Camera-type eye (tissue), 1 donor: ENCODE data around the gene MKRN2. TPM values are rescaled to one million over a fixed set of nuclear protein-coding genes. Genes with fewer than 3 reads are reported as not detected.

Experiments used
- total RNA-seq: library from RNA; depleted of rRNA; stranded (reverse); fragments of >200 nt; gene quantifications from one replicate; pipeline ENCODE4 v1.2.3, GENCODE V29; 2014

The MKRN2 gene, protein sequence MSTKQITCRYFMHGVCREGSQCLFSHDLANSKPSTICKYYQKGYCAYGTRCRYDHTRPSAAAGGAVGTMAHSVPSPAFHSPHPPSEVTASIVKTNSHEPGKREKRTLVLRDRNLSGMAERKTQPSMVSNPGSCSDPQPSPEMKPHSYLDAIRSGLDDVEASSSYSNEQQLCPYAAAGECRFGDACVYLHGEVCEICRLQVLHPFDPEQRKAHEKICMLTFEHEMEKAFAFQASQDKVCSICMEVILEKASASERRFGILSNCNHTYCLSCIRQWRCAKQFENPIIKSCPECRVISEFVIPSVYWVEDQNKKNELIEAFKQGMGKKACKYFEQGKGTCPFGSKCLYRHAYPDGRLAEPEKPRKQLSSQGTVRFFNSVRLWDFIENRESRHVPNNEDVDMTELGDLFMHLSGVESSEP
- 51.4 TPM for total RNA-seq

DNA sequence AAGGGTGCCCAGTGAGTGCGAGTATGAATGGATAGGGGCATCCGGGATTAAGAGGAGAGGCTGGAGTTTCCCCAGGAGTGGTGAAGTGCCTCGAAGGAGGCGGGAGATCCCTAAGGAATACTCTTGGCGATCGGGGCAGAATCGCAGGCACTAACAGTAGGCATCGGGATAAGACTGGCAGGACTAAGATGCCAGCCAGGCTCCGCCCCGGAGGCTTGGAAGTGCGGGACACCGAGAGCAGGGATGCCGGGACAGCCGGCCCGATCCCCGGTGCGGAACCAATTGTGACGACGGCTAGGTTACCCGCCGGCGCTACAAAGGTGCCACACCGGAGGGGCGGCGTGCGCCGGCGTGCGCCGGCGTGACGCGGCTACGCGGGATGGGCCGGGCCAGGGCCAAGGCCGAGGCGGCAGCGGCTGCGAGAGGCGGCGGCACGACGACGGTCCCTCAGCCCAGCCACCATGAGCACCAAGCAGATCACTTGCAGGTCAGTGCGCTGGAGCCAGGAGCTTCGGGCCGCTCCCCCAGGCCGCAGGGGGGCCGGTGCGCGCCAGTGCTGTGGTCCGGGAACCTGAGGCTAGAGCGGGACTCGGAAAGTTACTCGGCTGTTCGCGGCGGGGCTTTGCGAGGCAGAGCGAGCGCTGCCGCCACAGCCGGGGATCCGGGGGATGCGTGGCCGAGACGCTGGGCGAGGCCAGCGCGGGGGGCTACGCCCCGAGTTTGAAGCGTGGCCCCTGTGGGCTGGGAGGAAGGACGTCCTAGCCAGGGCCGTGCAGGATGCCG, at the start of gene MKRN2:
MKRN2 (plus strand) TSS at position 398 of the 783 bp plus-strand sequence; CDS start at position 462, 64 bp downstream.

DNA sequence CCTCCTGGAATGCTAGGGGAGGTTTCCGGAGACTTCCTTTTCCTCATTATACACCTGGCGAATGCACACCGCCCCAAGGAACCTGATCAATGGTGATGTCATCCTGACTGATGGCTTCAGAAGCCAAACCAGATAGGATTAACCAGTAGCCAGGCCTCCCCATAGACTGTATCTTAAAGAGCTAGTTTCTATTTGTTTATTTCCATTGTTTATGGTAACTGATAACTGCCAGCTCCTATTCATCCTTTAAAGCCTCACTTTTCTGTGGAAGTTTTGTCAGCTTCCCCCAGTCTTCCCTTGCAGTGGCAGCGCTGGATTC, 11.5 kb upstream of the MKRN2 start, which contains the start of gene MKRN2OS:
MKRN2OS (minus strand) TSS at position 27 of the 319 bp plus-strand sequence. CDS start 35 bp downstream, outside the sequence.

Other genes starting within 250 kb of the MKRN2 start
- 33.8 TPM for gene TSEN2, start 72.6 kb upstream of the MKRN2 start, total RNA-seq
- gene MKRN2OS, start 11.6 kb upstream of the MKRN2 start, total RNA-seq = not detected
- 156 TPM for gene RAF1, start 107.0 kb downstream of the MKRN2 start, total RNA-seq
- gene TMEM40, start 202.2 kb downstream of the MKRN2 start, total RNA-seq = 0.82 TPM
- gene CAND2, start 239.6 kb downstream of the MKRN2 start, total RNA-seq = 17.7 TPM